Neural cell (in vitro differentiated cells): ENCODE data around the gene SGTA. TPM values are rescaled to one million over a fixed set of nuclear protein-coding genes. Genes with fewer than 3 reads are reported as not detected.

Source experiments
- H2AFZ ChIP-seq: fragments of 200-600, 300-800 bp; sonication (generic), shearing (Covaris generic); 2 replicates; pipeline ENCODE4 v1.6.0; 2014; ENCODE audit warnings: low read depth, mild to moderate bottlenecking, antibody characterized with exemption, low read length, moderate library complexity
- H3F3A ChIP-seq: fragments of 200-600 bp; shearing (Covaris generic); 2 replicates; pipeline ENCODE4 v1.6.1; 2016; ENCODE audit warnings: mild to moderate bottlenecking, moderate library complexity, mixed read lengths, antibody characterized with exemption, low read length; ENCODE audit not compliant: insufficient read depth, poor library complexity, severe bottlenecking
- H3K27ac ChIP-seq: fragments of 200-600, 300-800 bp; sonication (generic), shearing (Covaris generic); 2 replicates; pipeline ENCODE4 v1.5.1; 2014; ENCODE audit warnings: mild to moderate bottlenecking, low read length, moderate library complexity
- H3K27me3 ChIP-seq: fragments of 300-800, 200-600 bp; sonication (generic), shearing (Covaris generic); 2 replicates; pipeline ENCODE4 v1.6.0; 2014; ENCODE audit warnings: mild to moderate bottlenecking, low read depth, low read length, moderate library complexity; ENCODE audit not compliant: insufficient read depth
- H3K36me3 ChIP-seq: fragments of 300-800, 200-600 bp; sonication (generic), shearing (Covaris generic); 2 replicates; pipeline ENCODE4 v1.5.1; 2014; ENCODE audit warnings: mild to moderate bottlenecking, antibody characterized with exemption, low read length, moderate library complexity; ENCODE audit not compliant: insufficient read depth
- H3K4me2 ChIP-seq: fragments of 300-800, 200-600 bp; sonication (generic), shearing (Covaris generic); 2 replicates; pipeline ENCODE4 v1.6.0; 2014; ENCODE audit warnings: mild to moderate bottlenecking, low read length
- H3K4me3 ChIP-seq: fragments of 300-800, 200-600 bp; sonication (generic), shearing (Covaris generic); 2 replicates; pipeline ENCODE4 v1.5.1; 2014; ENCODE audit warnings: mild to moderate bottlenecking, low read length, moderate library complexity
- H3K79me2 ChIP-seq: fragments of 200-600 bp; shearing (Covaris generic); replicated peaks from 2 replicates; pipeline ENCODE4 v1.6.0; 2014; ENCODE audit warnings: mild to moderate bottlenecking, low read length, moderate library complexity; ENCODE audit not compliant: insufficient read depth
- H3K9ac ChIP-seq: fragments of 300-800, 200-600 bp; sonication (generic), shearing (Covaris generic); 2 replicates; pipeline ENCODE4 v1.6.1; 2016; ENCODE audit warnings: mild to moderate bottlenecking, low read length, mixed read lengths
- H3K9me2 ChIP-seq: fragments of 200-600 bp; shearing (Covaris generic); 2 replicates; pipeline ENCODE4 v1.6.1; 2016; ENCODE audit warnings: mild to moderate bottlenecking, low read length, mixed read lengths; ENCODE audit not compliant: insufficient read depth
- H3K9me3 ChIP-seq: fragments of 200-600, 300-800 bp; sonication (generic), shearing (Covaris generic); 2 replicates; pipeline ENCODE4 v1.6.1; 2016; ENCODE audit warnings: mild to moderate bottlenecking, mixed run types, low read length, moderate library complexity, mixed read lengths
- H4K20me1 ChIP-seq: fragments of 200-600 bp; shearing (Covaris generic); 2 replicates; pipeline ENCODE4 v1.6.1; 2016; ENCODE audit warnings: mild to moderate bottlenecking, mixed run types; ENCODE audit not compliant: insufficient read depth
- CTCF ChIP-seq: fragments of 450-650 bp; IDR thresholded peaks from 2 replicates; pipeline ENCODE4 v1.5.1; 2014; ENCODE audit warnings: antibody characterized with exemption, mild to moderate bottlenecking, moderate library complexity; ENCODE audit not compliant: poor library complexity, severe bottlenecking
- EP300 ChIP-seq: fragments of 450-650 bp; conservative IDR thresholded peaks from 2 replicates; pipeline ENCODE4 v1.6.1; 2014; ENCODE audit warnings: antibody characterized with exemption, mild to moderate bottlenecking, moderate library complexity; ENCODE audit not compliant: poor library complexity, severe bottlenecking
- EZH2 ChIP-seq: fragments of 200-600, 300-800 bp; shearing (Covaris generic), sonication (generic); IDR thresholded peaks from 2 replicates; pipeline ENCODE4 v1.6.1; 2014; ENCODE audit warnings: antibody characterized with exemption, low read length, borderline replicate concordance, mild to moderate bottlenecking; ENCODE audit not compliant: insufficient read depth, poor library complexity, severe bottlenecking
- MXI1 ChIP-seq: fragments of 450-650 bp; conservative IDR thresholded peaks from 2 replicates; pipeline ENCODE4 v1.6.1; 2014; ENCODE audit warnings: antibody characterized with exemption, mild to moderate bottlenecking; ENCODE audit not compliant: poor library complexity, severe bottlenecking
- POLR2AphosphoS5 ChIP-seq: IDR thresholded peaks from 2 replicates; pipeline ENCODE4 v1.6.1; 2012
- RAD21 ChIP-seq: fragments of 450-650 bp; conservative IDR thresholded peaks from 2 replicates; pipeline ENCODE4 v1.6.1; 2014; ENCODE audit warnings: antibody characterized with exemption, mild to moderate bottlenecking, moderate library complexity
- SMC3 ChIP-seq: fragments of 450-650 bp; conservative IDR thresholded peaks from 2 replicates; pipeline ENCODE4 v1.6.1; 2014; ENCODE audit warnings: antibody characterized with exemption, mild to moderate bottlenecking, moderate library complexity; ENCODE audit not compliant: poor library complexity
- TAF1 ChIP-seq: IDR thresholded peaks from 2 replicates; pipeline ENCODE4 v1.6.1; 2012; ENCODE audit warnings: low read depth
- polyA plus RNA-seq: library from polyadenylated mRNA; depleted of rRNA; stranded (reverse); fragments of >200 nt; gene quantifications from 2 replicates; pipeline ENCODE4 v1.2.3, GENCODE V29; 2014
- TF ChIP-seq, protein P1 (sequence below): IDR thresholded peaks from 2 replicates; pipeline ENCODE4 v1.6.1; 2012; ENCODE audit warnings: borderline replicate concordance

SGTA gene
- polyA plus RNA-seq, 1 donor from 2014 or later = 80.6 TPM

DNA sequence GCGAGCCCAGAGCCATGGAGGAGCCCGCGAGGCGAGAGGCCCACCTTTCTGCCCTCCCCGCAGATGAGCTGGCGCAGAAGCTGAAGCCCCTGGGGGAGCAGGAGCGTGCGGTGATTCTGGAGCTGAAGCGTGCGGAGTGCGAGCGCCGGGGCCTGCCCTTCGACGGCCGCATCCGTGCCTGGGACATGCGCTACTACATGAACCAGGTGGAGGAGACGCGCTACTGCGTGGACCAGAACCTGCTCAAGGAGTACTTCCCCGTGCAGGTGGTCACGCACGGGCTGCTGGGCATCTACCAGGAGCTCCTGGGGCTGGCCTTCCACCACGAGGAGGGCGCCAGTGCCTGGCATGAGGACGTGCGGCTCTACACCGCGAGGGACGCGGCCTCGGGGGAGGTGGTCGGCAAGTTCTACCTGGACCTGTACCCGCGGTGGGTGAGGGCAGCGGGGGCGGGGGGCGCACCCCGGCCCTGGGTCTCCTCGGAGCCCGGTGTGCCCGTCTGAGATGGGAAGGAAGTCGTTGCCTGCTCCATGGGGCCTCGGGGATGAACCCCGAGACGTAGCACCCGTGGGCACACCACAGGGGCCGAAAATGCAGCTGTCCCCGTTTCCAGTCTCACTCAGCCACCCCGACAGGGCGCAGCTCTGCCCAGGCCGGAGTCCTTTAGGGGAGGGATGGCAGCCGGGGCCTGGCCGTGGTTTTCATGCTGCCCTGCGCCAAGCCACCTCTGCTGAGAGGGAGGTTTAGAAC, 24.5 kb upstream of the SGTA start:
- H3K9ac ChIP-seq = no peak overlapping the region
- H3K9me2 ChIP-seq = no peaks in the 10 kb centered on the region
- H3K9me3 ChIP-seq = no peaks in the 10 kb centered on the region
- no peaks in the 10 kb centered on the region for H3K79me2 ChIP-seq
- H4K20me1 ChIP-seq = no peaks in the 10 kb centered on the region
- H3K27ac ChIP-seq = no peak overlapping the region
- TF ChIP-seq TAF1 (no peak), EZH2 (no peak), SMC3 (no peak), RAD21 (no peak), POLR2AphosphoS5 (no peak), MXI1 (no peak), CTCF (no peak), EP300 (no peak)
- TF ChIP-seq, protein P1, sequence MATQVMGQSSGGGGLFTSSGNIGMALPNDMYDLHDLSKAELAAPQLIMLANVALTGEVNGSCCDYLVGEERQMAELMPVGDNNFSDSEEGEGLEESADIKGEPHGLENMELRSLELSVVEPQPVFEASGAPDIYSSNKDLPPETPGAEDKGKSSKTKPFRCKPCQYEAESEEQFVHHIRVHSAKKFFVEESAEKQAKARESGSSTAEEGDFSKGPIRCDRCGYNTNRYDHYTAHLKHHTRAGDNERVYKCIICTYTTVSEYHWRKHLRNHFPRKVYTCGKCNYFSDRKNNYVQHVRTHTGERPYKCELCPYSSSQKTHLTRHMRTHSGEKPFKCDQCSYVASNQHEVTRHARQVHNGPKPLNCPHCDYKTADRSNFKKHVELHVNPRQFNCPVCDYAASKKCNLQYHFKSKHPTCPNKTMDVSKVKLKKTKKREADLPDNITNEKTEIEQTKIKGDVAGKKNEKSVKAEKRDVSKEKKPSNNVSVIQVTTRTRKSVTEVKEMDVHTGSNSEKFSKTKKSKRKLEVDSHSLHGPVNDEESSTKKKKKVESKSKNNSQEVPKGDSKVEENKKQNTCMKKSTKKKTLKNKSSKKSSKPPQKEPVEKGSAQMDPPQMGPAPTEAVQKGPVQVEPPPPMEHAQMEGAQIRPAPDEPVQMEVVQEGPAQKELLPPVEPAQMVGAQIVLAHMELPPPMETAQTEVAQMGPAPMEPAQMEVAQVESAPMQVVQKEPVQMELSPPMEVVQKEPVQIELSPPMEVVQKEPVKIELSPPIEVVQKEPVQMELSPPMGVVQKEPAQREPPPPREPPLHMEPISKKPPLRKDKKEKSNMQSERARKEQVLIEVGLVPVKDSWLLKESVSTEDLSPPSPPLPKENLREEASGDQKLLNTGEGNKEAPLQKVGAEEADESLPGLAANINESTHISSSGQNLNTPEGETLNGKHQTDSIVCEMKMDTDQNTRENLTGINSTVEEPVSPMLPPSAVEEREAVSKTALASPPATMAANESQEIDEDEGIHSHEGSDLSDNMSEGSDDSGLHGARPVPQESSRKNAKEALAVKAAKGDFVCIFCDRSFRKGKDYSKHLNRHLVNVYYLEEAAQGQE = no peak
- no peaks in the 10 kb centered on the region for H3F3A ChIP-seq
- H3K27me3 ChIP-seq = no peaks in the 10 kb centered on the region
- H3K36me3 ChIP-seq = no peaks in the 10 kb centered on the region
- no peak overlapping the region for H3K4me2 ChIP-seq
- no peak overlapping the region for H3K4me3 ChIP-seq
- no peak overlapping the region for H2AFZ ChIP-seq

DNA sequence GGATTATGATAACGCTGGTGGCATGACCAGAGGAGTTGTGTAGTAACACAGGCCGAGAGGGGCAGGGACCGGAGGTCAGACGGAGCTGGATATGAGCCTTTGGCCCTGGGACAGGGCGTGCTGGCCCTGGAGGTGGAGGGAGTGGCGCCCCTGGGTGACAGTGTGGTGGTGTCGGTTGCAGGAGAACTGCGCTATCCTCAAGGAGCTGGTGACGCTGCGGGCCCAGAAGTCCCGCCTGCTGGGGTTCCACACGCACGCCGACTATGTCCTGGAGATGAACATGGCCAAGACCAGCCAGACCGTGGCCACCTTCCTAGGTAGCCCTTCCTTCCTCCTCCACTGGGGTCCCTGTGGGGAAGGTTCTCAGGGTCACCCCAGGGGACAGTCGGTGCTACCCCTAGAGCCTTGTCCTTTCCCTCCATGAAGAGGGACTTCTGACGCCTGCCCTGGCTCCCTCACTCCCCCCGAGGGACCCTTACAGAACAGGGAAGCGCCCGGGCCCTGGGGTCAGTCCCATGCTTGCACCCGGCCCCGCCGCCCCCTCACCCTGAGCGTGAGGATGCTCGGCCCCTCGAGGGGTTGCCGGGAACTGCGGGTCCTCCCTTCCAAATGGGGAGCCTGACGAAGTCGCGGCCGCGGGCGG, 23.8 kb upstream of the SGTA start:
- Histone ChIP-seq H3K27me3 (no peaks in the 10 kb centered on the region), H3K9me2 (no peaks in the 10 kb centered on the region), H3K27ac (no peak overlapping the region), H3K9me3 (no peaks in the 10 kb centered on the region), H3K4me2 (no peak overlapping the region), H3K36me3 (no peaks in the 10 kb centered on the region), H3K9ac (no peak overlapping the region), H3K79me2 (no peaks in the 10 kb centered on the region), H4K20me1 (no peaks in the 10 kb centered on the region), H2AFZ (no peak overlapping the region), H3F3A (no peaks in the 10 kb centered on the region), H3K4me3 (no peak overlapping the region)
- no peak for TF ChIP-seq POLR2AphosphoS5
